Adrenal gland (tissue), 12 donors: ENCODE results near the gene CYB5R3. TPM values are rescaled to one million over a fixed set of nuclear protein-coding genes. Genes with fewer than 3 reads are reported as not detected.

Experiments
- DNase-seq, 7 donors: peaks; one replicate each; pipeline ENCODE4 v3.0.0-alpha.2; 2019 to 2020
- H3K27ac ChIP-seq, 5 donors: fragments of 200-600 bp; sonication (generic) in 4 of 5; 1 replicate in 3 of 5; 2 replicates in 2 of 5; pipeline versions ENCODE4 v1.5.1 to v1.8.0; 2016 to 2020; ENCODE audit warnings: mild to moderate bottlenecking in 1 of 5
- H3K27me3 ChIP-seq: fragments of 200-600 bp; 2 replicates; pipeline ENCODE4 v1.8.0; 2021
- H3K36me3 ChIP-seq, 2 donors: fragments of 200-600 bp; replicated peaks in 1 of 2; 1 replicate in 1 of 2; 2 replicates in 1 of 2; pipeline versions ENCODE4 v1.5.1 to v1.8.0; 2018 to 2022
- H3K4me1 ChIP-seq, 2 donors: fragments of 200-600 bp; replicated peaks in 1 of 2; 1 replicate in 1 of 2; 2 replicates in 1 of 2; pipeline versions ENCODE4 v1.5.1 to v1.8.0; 2018 to 2021
- H3K4me3 ChIP-seq, 4 donors: fragments of 200-600 bp; sonication (generic) in 3 of 4; one replicate each; pipeline ENCODE4 v1.5.1; 2016 to 2018
- H3K9me3 ChIP-seq, 3 donors: fragments of 200-600 bp; sonication (generic) in 1 of 3; replicated peaks in 1 of 3; 1 replicate in 2 of 3; 2 replicates in 1 of 3; pipeline versions ENCODE4 v1.5.1 to v1.8.0; 2016 to 2021
- POLR2A ChIP-seq, 2 donors: fragments of 450-650 bp; IDR thresholded peaks; one replicate each; pipeline ENCODE4 v1.6.1; 2017; ENCODE audit warnings: antibody characterized with exemption in 2 of 2, mild to moderate bottlenecking in 2 of 2, moderate library complexity in 1 of 2
- WGBS, 4 donors: extraction: QIAGEN DNeasy Blood & Tissue Kit in 2 of 4; methylation state at CpG; one replicate each; pipeline versions ENCODE4 v1.1.5 to v1.1.7; 2013 to 2017; 5-methylcytosine and 5-hydroxymethylcytosine counted together
- intact Hi-C, 2 donors: fragments of 100-400 bp; cut with DNase I; formaldehyde crosslinking; loops; one replicate each; pipeline versions ENCODE4 v1.14.1 to v1.15.0; 2022 to 2023
- polyA plus RNA-seq, 3 donors: library from polyadenylated mRNA; stranded (reverse); fragments of 200-250 nt in 2 of 3; fragments of 350-450 nt in 1 of 3; fragmentation: Illumina TruSeq in 1 of 3; extraction: RNeasy Lipid Tissue Mini Kit (QIAGEN cat#74804) in 1 of 3; gene quantifications; one replicate each; pipeline ENCODE4 v1.2.3, GENCODE V29; 2013 to 2014
- total RNA-seq, 9 donors: library from RNA; depleted of rRNA in 4 of 9; stranded (reverse); fragments of >200 nt in 4 of 9; fragments of 120-200 nt in 1 of 9; fragmentation: NEBNext Ultra II Directional in 1 of 9; extraction: Animal tissue kit (Norgen Biotek cat#: 25700) in 1 of 9; gene quantifications; one replicate each; pipeline versions ENCODE4 v1.1.0 to v1.2.4, GENCODE V29; 2013 to 2023
- TF ChIP-seq, protein P1 (sequence below), 6 experiments: fragments of 450-650 bp in 4 of 6; fragments of 200-600 bp in 2 of 6; sonication (generic) in 1 of 6; IDR thresholded peaks; 1 replicate in 5 of 6; 2 replicates in 1 of 6; pipeline versions ENCODE4 v1.5.1 to v1.8.0; 2016 to 2021; ENCODE audit warnings: antibody characterized with exemption in 6 of 6, mild to moderate bottlenecking in 2 of 6, moderate library complexity in 1 of 6
- donor health status: healthy with polysubstance abuse.
- donor health status: Bipolar disorder and iron deficiency.
- donor health status: DM: yes; HTN: yes; CAD: no.
- donor health status: DM: no; HTN: no; CAD: no.
- donor health status: DM: no; HTN: no; CAD: no.
- donor health status: DM: yes; HTN: yes; CAD: no.

CYB5R3 gene
- total and polyA plus RNA-seq, 12 donors: 101 to 578 (median 251) TPM

DNA sequence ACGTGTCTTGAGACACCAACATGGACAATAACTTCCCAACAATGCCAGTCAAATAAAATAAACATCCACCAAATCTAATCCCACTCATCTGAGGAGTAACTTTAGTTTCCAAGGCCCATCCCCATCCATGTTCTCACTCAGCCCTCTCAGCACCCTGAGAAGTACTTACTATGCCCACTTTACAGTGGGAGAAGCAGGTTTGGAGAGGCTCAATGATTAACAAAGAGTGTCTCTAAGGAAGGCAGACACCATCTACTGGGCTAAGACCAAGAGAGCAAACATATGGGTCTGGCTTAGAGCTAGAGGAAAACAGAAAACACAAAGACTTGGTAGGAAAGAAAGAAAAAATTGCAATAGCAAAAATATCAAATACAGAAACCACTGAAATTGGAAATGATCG is 45.8 kb downstream of the CYB5R3 start:
- WGBS, 4 donors: 92 to 97% (median 95%) methylated on average over 2 of the region's 2 CpGs
- intact Hi-C loops: no loop called here
- Histone ChIP-seq H3K9me3 (no peaks in the 10 kb centered on the region), H3K4me3 (no peak overlapping the region), H3K27me3 (no peaks in the 10 kb centered on the region), H3K36me3 (peaks cover 0 to 43% of the 10 kb centered on the region in 2 donors), H3K4me1 (peaks cover 11 to 37% of the 10 kb centered on the region in 2 donors), H3K27ac (peak overlapping the region in 1 of 5 donors; percentile 11)
- DNase-seq: no peak
- TF ChIP-seq, protein P1, sequence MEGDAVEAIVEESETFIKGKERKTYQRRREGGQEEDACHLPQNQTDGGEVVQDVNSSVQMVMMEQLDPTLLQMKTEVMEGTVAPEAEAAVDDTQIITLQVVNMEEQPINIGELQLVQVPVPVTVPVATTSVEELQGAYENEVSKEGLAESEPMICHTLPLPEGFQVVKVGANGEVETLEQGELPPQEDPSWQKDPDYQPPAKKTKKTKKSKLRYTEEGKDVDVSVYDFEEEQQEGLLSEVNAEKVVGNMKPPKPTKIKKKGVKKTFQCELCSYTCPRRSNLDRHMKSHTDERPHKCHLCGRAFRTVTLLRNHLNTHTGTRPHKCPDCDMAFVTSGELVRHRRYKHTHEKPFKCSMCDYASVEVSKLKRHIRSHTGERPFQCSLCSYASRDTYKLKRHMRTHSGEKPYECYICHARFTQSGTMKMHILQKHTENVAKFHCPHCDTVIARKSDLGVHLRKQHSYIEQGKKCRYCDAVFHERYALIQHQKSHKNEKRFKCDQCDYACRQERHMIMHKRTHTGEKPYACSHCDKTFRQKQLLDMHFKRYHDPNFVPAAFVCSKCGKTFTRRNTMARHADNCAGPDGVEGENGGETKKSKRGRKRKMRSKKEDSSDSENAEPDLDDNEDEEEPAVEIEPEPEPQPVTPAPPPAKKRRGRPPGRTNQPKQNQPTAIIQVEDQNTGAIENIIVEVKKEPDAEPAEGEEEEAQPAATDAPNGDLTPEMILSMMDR (IDR thresholded peaks at IDR 0.05): no peak
- no peak for TF ChIP-seq POLR2A (IDR thresholded peaks at IDR 0.05)

DNA sequence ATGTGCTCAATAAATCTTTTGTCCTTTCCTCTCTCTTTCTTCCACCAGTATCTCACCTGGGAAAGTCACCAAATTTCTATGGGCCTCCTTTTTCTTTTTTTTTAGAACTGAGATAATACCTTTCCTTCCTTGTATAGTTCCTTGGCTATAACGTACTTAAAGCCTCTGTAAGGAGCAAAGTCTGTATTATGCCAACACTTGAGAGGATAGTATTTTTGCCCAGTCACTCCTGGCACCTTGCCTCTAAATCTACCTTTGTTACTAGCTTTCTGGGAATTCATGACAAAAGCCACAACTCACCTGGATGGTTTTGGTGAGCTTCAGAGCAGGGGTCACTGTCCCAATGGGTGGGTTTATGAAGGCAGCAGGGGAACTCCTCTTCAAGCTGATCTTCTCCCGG is 46.7 kb downstream of the CYB5R3 start:
- H3K36me3 ChIP-seq: peaks cover 0 to 52% of the 10 kb centered on the region in 2 donors
- intact Hi-C loops: no loop called here
- no peaks in the 10 kb centered on the region for H3K9me3 ChIP-seq
- no peak overlapping the region for H3K4me3 ChIP-seq
- peaks cover 8 to 35% of the 10 kb centered on the region in 2 donors for H3K4me1 ChIP-seq
- no peaks in the 10 kb centered on the region for H3K27me3 ChIP-seq
- TF ChIP-seq POLR2A (IDR thresholded peaks at IDR 0.05): no peak
- TF ChIP-seq, protein P1 (IDR thresholded peaks at IDR 0.05): no peak
- 64 to 79% (median 76%) methylated on average over 2 of the region's 2 CpGs for WGBS, 4 donors
- DNase-seq: no peak
- H3K27ac ChIP-seq: peak overlapping the region in 2 of 5 donors; percentile 17 to 56

- Histone ChIP-seq H3K36me3 (peaks cover 0 to 57% of the 10 kb centered on the region in 2 donors), H3K27ac (peak overlapping the region in 2 of 5 donors; percentile 17 to 56), H3K9me3 (no peaks in the 10 kb centered on the region), H3K4me1 (peaks cover 13 to 38% of the 10 kb centered on the region in 2 donors), H3K4me3 (no peak overlapping the region), H3K27me3 (no peaks in the 10 kb centered on the region)
- intact Hi-C loops: no loop called here
- 65 to 70% (median 67%) methylated on average over 6 of the region's 6 CpGs for WGBS, 4 donors
- DNase-seq: peak in 2 of 7 donors; percentile 37 to 56
- TF ChIP-seq, protein P1 (IDR thresholded peaks at IDR 0.05): no peak
- no peak for TF ChIP-seq POLR2A (IDR thresholded peaks at IDR 0.05)
Measured at GRCh38 chr22:42601879-42602465, 47.2 kb downstream of the CYB5R3 start.

DNA sequence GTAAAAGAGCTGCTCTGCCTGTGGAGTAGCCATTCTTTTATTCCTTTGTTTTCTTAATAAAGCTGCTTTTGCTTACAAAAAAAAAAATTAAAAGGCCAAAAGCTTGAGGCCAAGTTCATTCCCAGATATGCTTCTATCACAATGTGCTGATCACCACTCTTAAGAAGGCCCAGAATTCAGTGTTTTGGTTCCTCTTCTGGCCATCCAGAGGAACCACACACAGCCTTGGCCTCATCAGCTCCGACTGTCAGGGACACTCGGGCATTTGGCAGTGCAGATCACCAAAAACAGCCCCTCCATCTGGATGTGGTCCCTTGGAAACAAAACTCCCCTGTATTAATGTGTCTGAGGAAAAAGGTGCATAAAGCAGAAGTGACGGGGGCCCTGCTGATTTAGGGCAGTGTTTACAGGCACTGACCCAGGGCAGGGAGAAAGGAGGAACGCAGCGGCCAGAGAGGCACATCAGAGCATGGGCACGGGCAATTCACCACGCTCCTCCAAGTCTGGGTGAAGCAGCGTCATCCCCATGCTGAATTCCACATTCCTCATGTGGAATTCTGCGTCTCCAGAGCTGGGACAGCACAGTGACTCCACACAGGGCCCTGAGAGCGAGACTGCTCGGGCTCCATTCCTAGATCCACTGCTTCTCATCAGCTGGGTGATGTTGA is 52.2 kb downstream of the CYB5R3 start:
- peak overlapping the region; percentile 35 to 83 (median 74) for H3K27ac ChIP-seq

More for the DNA sequence above, 52.2 kb downstream of the CYB5R3 start:
- Histone ChIP-seq H3K27me3 (no peaks in the 10 kb centered on the region), H3K36me3 (peaks cover 0 to 99% of the 10 kb centered on the region in 2 donors), H3K9me3 (no peaks in the 10 kb centered on the region), H3K4me1 (peaks cover 16 to 23% of the 10 kb centered on the region in 2 donors), H3K4me3 (no peak overlapping the region)
- intact Hi-C loops: no loop called here
- TF ChIP-seq POLR2A (IDR thresholded peaks at IDR 0.05): no peak
- TF ChIP-seq, protein P1 (IDR thresholded peaks at IDR 0.05): peak in 3 of 6 experiments; percentile 19 to 25 (median 22)
- no peak for DNase-seq
- 67 to 77% (median 72%) methylated on average over 6 to 11 of the region's 11 CpGs for WGBS, 4 donors
